Esophagus (tissue), 2 donors: ENCODE results near the gene XPO4. TPM values are rescaled to one million over a fixed set of nuclear protein-coding genes. Genes with fewer than 3 reads are reported as not detected.

Source experiments
- H3K27ac ChIP-seq, 2 donors: one replicate each; pipeline ENCODE4 v1.5.1; 2013; ENCODE audit warnings: low read depth in 2 of 2, mild to moderate bottlenecking in 2 of 2, inconsistent platforms in 1 of 2, low read length in 1 of 2, moderate library complexity in 1 of 2
- H3K27me3 ChIP-seq, 2 donors: one replicate each; pipeline ENCODE4 v1.6.1; 2013; ENCODE audit warnings: low read length in 2 of 2, control low read depth in 1 of 2, mild to moderate bottlenecking in 1 of 2; ENCODE audit not compliant: insufficient read depth in 2 of 2, control insufficient read depth in 1 of 2
- H3K36me3 ChIP-seq, 2 donors: one replicate each; pipeline ENCODE4 v1.6.1; 2013; ENCODE audit warnings: low read length in 1 of 2; ENCODE audit not compliant: control insufficient read depth in 2 of 2, insufficient read depth in 2 of 2
- H3K4me1 ChIP-seq, 2 donors: one replicate each; pipeline ENCODE4 v1.6.1; 2013; ENCODE audit warnings: low read length in 1 of 2; ENCODE audit not compliant: control insufficient read depth in 2 of 2, insufficient read depth in 2 of 2
- H3K4me3 ChIP-seq, 2 donors: one replicate each; pipeline ENCODE4 v1.5.1; 2013; ENCODE audit warnings: low read length in 2 of 2, mild to moderate bottlenecking in 2 of 2, low read depth in 1 of 2, moderate library complexity in 1 of 2
- H3K9me3 ChIP-seq, 2 donors: one replicate each; pipeline ENCODE4 v1.6.1; 2013; ENCODE audit warnings: mild to moderate bottlenecking in 2 of 2, low read depth in 1 of 2, low read length in 1 of 2, moderate library complexity in 1 of 2; ENCODE audit not compliant: control insufficient read depth in 2 of 2, insufficient read depth in 1 of 2
- WGBS, 2 donors: extraction: QIAGEN DNeasy Blood & Tissue Kit; methylation state at CpG; one replicate each; pipeline ENCODE4 v1.1.7; 2013; 5-methylcytosine and 5-hydroxymethylcytosine counted together
- polyA plus RNA-seq, 2 donors: library from polyadenylated mRNA; stranded (reverse); fragments of 200-250 nt; gene quantifications; one replicate each; pipeline ENCODE4 v1.2.3, GENCODE V29; 2013
- donor health status: healthy with polysubstance abuse.
- donor health status: Bipolar disorder and iron deficiency.

XPO4 gene
- polyA plus RNA-seq, 2 donors = 2.1 to 3.3 TPM

DNA sequence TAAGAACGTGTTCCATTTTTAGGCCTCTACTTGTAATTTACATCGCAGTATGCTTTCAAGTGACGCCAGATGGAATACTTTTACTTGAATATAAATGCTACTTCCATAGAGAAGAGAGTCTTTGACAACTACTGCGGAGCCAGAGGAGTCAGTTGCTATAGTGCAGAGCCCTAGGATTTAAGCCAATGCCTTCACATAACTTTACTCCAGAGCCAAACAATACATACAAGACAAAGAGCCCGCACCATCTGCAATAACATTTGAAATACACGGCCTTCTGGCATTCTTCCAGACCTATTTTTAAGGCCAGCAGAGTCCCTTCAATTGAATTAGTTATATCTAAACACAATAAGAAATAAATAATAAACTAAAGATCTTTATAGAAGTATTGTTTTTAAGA lies 59.4 kb downstream of the XPO4 start:
- H3K27ac ChIP-seq = no peak overlapping the region
- 64 to 73% methylated on average over 6 of the region's 6 CpGs for WGBS, 2 donors
- no peak overlapping the region for H3K4me3 ChIP-seq

DNA sequence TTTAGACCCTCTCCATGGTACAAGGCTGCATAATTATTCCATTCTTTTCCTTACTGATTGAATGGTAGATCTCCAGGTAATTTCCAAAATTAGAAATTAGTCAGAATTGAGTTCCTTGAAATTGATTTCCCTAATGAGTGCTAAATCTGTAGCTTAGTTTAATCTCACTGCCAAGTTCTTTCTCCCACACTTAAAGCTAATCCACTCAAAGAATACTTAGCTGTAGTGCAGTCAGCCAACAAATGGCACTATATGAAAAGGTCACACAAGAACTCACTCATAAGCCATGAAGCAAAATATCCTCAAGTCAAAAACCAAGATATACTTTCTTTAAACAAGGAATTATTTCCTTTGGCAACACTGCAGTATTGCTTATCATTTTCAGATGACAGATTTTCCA lies 62.0 kb downstream of the XPO4 start:
- no peaks in the 10 kb centered on the region for H3K9me3 ChIP-seq
- H3K27me3 ChIP-seq = no peaks in the 10 kb centered on the region
- no peaks in the 10 kb centered on the region for H3K4me1 ChIP-seq
- H3K36me3 ChIP-seq = peaks cover 2 to 5% of the 10 kb centered on the region in 2 donors
- no peak overlapping the region for H3K27ac ChIP-seq
- no peak overlapping the region for H3K4me3 ChIP-seq

More for the DNA sequence above, 59.4 kb downstream of the XPO4 start:
- Histone ChIP-seq H3K9me3 (no peaks in the 10 kb centered on the region), H3K36me3 (peaks cover 2% of the 10 kb centered on the region in 2 donors), H3K27me3 (no peaks in the 10 kb centered on the region), H3K4me1 (no peaks in the 10 kb centered on the region)

- no peak overlapping the region for H3K27ac ChIP-seq
- 89 to 95% methylated on average over 7 of the region's 7 CpGs for WGBS, 2 donors
- no peaks in the 10 kb centered on the region for H3K4me1 ChIP-seq
- no peaks in the 10 kb centered on the region for H3K9me3 ChIP-seq
- H3K36me3 ChIP-seq = peaks cover 2 to 5% of the 10 kb centered on the region in 2 donors
- no peak overlapping the region for H3K4me3 ChIP-seq
- H3K27me3 ChIP-seq = no peaks in the 10 kb centered on the region
These were observed 68.5 kb downstream of the XPO4 start for GRCh38 chr13:20833900-20834679.

DNA sequence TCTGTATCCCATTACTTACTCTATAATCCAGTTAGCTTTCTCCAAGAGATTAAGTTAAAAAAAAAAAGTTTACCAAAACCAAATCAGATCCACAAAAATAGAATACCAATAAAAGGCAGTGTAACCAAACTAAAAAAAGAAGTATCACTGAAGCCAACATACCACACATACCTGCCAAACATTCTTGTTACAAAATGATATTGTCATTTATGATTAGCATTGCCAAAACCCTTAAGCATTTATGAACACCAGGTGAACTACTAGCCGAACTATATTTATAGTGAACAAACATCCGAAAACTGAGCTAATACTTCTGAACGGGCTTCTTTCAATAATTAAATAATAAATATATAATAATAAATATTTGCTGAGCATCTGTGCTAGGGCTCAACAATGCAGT lies 69.7 kb downstream of the XPO4 start:
- Histone ChIP-seq H3K9me3 (no peaks in the 10 kb centered on the region), H3K27me3 (no peaks in the 10 kb centered on the region), H3K4me3 (no peak overlapping the region), H3K36me3 (peaks cover 0 to 2% of the 10 kb centered on the region in 2 donors), H3K4me1 (no peaks in the 10 kb centered on the region), H3K27ac (no peak overlapping the region)
- 70 to 81% methylated on average over 3 of the region's 3 CpGs for WGBS, 2 donors

DNA sequence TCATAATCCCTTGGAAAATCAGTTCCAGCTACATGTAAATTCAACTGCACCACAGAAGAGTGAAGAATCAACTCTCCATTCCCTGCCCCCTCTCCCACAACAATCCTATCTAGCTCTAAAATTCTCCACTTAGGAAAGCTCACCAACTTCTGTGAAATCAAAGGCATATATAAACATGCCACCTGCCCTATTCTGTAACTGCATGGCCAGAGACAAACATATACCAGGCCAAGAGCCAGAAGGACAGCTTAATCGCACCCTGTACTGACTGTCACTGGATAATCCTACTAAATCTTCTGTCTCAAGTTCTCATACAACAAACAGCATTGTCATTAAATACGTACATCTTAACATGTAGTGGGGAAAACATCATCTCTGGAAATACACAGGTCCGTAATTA lies 70.6 kb downstream of the XPO4 start:
- 74 to 78% methylated on average over 3 of the region's 3 CpGs for WGBS, 2 donors

DNA sequence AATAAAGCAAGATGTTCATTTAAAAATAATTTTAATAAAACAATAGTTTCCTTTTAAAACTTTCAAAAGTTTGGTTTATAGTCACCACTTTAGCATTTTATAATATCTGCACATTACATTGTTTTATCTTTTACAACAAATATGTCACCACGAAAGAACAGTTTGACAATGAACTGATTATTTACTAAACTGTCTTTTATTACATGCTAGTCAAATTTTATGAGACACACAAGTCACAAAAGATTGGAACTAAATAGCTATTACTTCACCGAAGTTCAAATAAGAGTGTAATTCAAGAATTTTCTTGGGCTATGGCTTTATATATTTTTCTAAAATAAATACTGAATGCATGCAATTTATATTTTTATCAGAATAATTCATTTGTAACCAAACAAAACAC lies 71.3 kb downstream of the XPO4 start:
- Histone ChIP-seq H3K36me3 (no peaks in the 10 kb centered on the region), H3K4me3 (no peak overlapping the region), H3K4me1 (no peaks in the 10 kb centered on the region), H3K9me3 (no peaks in the 10 kb centered on the region), H3K27me3 (no peaks in the 10 kb centered on the region), H3K27ac (no peak overlapping the region)
- WGBS, 2 donors = 65 to 83% methylated on average over 2 of the region's 2 CpGs

More for the DNA sequence above, 70.6 kb downstream of the XPO4 start:
- Histone ChIP-seq H3K4me1 (no peaks in the 10 kb centered on the region), H3K36me3 (no peaks in the 10 kb centered on the region), H3K27ac (no peak overlapping the region), H3K4me3 (no peak overlapping the region), H3K9me3 (no peaks in the 10 kb centered on the region), H3K27me3 (no peaks in the 10 kb centered on the region)

DNA sequence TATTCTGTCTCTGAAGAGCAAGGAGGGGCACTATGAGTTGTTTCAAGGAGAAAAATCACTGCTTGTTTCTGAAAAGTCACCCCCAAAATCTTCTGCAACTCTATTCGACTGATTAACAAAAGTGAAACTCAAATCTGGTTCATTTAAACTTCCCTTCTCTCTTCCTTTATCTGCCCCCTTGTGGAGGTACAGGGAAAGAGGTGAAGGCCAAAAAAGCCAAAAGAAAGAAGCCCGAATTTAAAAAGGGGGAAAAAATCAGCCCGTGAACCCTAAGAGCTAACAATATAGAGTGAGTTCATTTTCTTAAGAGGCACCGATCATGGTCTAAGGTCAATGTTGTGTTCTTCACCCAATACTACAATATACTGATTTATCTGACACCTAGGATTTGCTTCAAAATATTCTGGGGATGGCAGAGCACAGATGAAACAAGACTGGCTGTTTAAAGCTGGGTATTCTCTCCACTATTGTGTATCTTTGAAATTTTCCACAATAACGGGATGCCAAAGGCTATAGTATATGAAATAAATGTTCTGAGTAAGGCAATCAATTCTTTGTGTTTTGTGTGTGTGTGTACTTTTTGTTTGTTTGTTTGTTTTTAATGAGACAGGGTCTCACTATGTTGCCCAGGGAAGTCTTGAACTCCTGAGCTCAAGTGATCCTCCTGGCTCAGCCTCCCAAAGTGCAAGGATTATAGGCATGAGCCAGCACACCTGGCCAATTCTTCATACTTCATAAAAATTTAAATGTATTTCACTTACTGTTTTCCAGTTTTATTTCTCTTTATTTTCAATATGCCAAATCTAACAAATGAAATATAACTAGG lies 73.8 kb downstream of the XPO4 start:
- 16 to 19% methylated on average over 5 of the region's 5 CpGs for WGBS, 2 donors
- H3K27ac ChIP-seq = no peak overlapping the region
- H3K4me3 ChIP-seq = no peak overlapping the region
- no peaks in the 10 kb centered on the region for H3K4me1 ChIP-seq
- H3K27me3 ChIP-seq = no peaks in the 10 kb centered on the region
- H3K36me3 ChIP-seq = peaks cover 0 to 3% of the 10 kb centered on the region in 2 donors
- H3K9me3 ChIP-seq = no peaks in the 10 kb centered on the region

DNA sequence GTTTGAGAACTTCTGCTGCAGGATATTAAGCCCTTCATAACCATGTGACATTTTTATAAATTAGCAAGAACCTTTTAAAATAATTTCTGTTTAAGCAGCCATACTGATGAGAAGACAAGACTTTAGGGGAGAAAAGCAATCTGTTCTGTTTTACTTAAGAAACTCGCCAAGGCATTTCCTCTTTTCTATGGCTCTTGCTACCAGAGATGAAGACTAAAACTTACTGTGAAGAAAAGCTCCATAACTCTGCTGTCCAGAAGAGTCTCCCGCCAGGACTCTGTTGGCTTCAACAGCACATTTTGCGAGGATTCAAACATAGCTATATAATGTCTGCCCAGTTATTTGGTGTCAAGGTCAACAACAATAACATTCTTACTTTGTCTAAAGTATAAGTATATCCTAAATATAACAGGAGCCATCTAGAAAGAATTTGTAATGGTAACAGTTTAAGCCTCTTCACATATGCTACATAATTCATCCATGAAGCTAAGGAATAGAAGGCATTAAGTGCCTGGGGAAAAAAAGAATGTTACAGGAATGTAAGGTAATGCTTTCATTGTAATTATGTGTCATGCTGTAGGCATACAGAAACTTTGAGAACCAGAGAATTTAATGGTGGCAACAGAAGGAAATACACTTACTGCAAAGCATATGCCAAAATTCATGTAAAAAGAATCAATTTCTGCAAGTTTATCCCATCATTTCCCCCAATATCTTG lies 75.5 kb downstream of the XPO4 start:
- H3K27me3 ChIP-seq = no peaks in the 10 kb centered on the region
- H3K27ac ChIP-seq = no peak overlapping the region
- 78 to 87% methylated on average over 3 of the region's 3 CpGs for WGBS, 2 donors
- H3K36me3 ChIP-seq = peaks cover 0 to 3% of the 10 kb centered on the region in 2 donors
- no peaks in the 10 kb centered on the region for H3K9me3 ChIP-seq
- H3K4me1 ChIP-seq = no peaks in the 10 kb centered on the region
- no peak overlapping the region for H3K4me3 ChIP-seq

DNA sequence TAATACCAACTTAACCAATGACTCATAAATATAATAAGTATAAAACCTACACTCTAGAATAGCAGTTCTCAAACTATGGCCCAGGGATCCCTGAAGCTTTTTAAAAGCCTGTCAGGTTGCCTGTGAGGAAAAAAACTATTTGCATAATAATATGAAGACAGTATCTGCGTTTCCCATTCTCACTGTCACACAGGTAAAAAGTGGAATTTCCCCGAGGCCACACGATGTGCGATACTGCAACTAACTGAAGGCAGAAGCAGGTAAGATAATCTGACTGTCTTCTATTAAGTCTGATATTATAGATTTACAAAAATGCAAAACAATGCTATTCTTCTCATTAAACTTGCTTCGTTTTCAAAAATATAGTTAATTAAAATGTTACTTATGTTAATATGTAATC lies 76.2 kb downstream of the XPO4 start:
- WGBS, 2 donors = 86 to 91% methylated on average over 5 of the region's 5 CpGs
- Histone ChIP-seq H3K27me3 (no peaks in the 10 kb centered on the region), H3K4me3 (no peak overlapping the region), H3K4me1 (no peaks in the 10 kb centered on the region), H3K27ac (no peak overlapping the region), H3K36me3 (peaks cover 0 to 3% of the 10 kb centered on the region in 2 donors), H3K9me3 (no peaks in the 10 kb centered on the region)
